Hindlimb muscle (tissue), 1 donor: ENCODE measurements around the gene ANKRD17. TPM values are rescaled to one million over a fixed set of nuclear protein-coding genes. Genes with fewer than 3 reads are reported as not detected.
"Not testable (repeated sequence)": the region's sequence is repeated elsewhere in the genome, so short reads cannot be mapped to it uniquely, and the experiment has no call there.

Source experiments
- DNase-seq: peaks from one replicate; pipeline ENCODE4 v3.0.0-alpha.2; 2013
- polyA plus RNA-seq: library from polyadenylated mRNA; unstranded; fragments of 120-200 nt; gene quantifications from one replicate; pipeline ENCODE4 v1.2.1, GENCODE V29; 2013; ENCODE audit not compliant: insufficient read length

Gene ANKRD17, protein sequence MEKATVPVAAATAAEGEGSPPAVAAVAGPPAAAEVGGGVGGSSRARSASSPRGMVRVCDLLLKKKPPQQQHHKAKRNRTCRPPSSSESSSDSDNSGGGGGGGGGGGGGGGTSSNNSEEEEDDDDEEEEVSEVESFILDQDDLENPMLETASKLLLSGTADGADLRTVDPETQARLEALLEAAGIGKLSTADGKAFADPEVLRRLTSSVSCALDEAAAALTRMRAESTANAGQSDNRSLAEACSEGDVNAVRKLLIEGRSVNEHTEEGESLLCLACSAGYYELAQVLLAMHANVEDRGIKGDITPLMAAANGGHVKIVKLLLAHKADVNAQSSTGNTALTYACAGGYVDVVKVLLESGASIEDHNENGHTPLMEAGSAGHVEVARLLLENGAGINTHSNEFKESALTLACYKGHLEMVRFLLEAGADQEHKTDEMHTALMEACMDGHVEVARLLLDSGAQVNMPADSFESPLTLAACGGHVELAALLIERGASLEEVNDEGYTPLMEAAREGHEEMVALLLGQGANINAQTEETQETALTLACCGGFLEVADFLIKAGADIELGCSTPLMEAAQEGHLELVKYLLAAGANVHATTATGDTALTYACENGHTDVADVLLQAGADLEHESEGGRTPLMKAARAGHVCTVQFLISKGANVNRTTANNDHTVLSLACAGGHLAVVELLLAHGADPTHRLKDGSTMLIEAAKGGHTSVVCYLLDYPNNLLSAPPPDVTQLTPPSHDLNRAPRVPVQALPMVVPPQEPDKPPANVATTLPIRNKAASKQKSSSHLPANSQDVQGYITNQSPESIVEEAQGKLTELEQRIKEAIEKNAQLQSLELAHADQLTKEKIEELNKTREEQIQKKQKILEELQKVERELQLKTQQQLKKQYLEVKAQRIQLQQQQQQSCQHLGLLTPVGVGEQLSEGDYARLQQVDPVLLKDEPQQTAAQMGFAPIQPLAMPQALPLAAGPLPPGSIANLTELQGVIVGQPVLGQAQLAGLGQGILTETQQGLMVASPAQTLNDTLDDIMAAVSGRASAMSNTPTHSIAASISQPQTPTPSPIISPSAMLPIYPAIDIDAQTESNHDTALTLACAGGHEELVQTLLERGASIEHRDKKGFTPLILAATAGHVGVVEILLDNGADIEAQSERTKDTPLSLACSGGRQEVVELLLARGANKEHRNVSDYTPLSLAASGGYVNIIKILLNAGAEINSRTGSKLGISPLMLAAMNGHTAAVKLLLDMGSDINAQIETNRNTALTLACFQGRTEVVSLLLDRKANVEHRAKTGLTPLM (N-terminal part only)
- 48.1 TPM for polyA plus RNA-seq

DNA sequence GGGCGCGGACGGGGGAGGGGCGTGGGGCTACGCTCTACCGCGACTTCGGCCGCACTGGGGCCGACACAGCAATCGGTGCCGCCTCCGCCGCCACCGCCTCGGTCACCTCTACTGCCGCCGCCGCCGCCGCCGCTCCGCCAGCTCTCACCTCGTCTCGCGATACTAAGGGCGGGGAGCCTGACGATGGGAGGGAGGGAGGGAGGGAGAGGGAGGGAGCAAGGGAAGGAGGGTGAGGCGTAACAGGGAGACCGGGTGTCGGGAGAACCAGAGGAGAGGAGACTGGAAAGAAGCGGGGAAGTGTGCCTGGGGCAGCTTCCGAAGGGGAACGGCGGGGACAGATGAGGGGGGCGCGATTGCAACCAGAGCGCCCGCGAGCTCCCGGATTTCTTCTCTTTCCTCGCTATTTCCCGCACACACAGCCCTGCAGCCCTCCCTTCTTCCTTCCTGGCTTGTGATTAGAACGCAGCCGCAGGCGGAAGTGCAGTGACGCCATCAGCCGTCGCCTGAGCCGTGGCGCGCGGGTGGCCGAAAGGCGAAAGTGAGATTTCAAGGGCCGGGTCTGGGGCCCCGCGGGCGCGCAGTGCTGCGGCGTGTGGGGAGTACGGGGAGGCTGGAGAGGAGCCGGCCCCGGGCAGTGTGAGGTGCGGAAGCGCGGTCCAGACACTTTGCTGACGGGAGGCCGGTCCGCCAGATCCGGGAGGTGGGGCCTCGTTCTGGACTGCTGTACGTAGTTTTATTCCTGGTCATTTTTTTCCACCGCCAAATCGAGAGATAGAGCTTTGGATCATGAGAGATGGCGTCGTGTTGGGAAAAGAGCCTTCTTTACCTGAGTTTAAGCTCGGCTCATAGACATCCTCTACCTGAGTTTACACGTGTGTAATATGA is at the start of gene ANKRD17:
Gene ANKRD17, minus strand, starts transcription at position 113 of the 885 bp plus-strand sequence. CDS start 130 bp downstream, outside the sequence.
- DNase-seq = peak; percentile 95

DNA sequence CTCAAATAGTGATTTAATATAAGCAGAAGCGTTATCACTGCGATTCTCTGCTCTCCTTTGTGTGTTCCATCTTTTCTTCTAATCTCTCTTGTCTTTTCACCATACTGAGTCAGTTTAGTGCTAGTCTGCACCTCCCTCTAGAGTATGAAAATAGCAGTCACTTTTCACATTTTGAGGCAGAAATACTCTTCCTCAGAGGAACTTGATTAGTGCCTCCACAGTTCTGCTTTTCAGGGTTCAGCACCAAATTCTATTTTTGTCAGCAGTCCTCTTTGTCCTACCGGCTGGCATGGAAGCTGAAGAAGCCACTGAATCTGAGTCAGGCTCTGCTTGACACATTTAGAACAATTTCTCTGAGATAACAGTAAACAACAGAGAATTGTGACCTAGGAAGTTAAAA is 49.7 kb upstream of the ANKRD17 start:
- DNase-seq = no peak

DNA sequence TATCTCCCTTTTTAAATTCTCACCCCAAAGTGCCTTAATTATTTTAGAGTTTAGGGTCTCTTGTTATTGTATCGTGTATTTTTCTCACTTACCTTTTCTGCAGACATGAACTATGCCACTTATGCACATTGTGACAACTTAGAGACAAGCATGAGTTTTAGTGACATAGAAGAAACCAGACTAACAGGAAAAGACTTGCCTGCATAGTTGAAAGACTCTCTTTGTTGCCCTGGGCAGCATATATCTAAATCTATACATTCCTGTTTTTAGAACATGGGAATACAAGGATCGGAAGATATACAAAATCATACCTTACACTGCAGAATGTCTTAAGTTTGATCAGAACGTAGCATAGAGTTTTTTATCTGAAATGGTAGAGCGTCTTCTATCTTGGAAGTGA is 45.1 kb upstream of the ANKRD17 start:
- DNase-seq = no peak

DNA sequence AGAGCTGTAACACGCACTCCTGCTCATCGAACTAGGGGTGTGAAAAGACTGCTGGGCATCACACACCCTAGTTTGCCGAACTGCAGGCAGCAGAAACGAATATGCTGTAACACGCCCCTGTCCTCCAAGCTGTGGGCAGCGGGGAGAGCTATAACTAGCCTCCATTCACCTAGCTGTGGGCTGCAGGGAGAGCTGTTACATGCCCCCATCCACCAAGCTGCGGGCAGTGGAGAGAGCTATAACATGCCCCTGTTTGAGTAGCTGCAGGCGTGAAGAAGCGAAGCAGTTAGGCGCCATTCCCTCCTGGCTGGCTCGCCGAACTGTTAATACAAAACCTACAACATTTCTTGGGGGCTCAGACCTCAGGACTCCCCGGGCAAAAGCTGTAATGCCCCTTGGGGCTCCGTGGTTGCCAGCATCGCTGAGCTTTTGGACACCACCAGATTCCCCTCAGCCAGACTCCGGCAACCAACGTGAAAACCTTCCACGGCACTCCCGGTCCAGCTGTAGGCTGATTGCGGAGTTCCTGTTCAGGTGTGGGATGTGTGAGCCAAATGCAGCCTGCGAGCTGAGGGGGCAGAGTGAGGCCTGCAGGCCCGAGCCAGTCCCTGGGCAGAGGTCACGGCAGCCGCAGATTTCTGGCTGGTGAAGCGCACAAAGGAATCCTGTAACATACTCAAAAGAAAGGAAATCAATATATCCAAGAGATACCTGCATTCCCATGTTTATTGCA is 41.1 kb upstream of the ANKRD17 start:
- no peak for DNase-seq

DNA sequence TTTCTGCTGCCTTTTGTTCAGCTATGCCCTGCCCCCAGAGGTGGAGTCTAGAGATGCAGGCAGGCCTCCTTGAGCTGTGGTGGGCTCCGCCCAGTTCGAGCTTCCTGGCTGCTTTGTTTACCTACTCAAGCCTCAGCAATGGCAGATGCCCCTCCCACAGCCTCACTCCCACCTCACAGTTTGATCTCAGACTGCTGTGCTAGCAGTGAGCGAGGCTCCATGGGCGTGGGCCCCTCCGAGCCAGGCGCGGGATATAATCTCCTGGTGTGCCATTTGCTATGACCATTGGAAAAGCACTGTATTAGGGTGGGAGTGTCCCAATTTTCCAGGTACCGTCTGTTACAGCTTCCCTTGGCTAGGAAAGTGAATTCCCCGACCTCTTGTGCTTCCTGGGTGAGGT is 34.1 kb upstream of the ANKRD17 start:
- DNase-seq = not testable (repeated sequence)

DNA sequence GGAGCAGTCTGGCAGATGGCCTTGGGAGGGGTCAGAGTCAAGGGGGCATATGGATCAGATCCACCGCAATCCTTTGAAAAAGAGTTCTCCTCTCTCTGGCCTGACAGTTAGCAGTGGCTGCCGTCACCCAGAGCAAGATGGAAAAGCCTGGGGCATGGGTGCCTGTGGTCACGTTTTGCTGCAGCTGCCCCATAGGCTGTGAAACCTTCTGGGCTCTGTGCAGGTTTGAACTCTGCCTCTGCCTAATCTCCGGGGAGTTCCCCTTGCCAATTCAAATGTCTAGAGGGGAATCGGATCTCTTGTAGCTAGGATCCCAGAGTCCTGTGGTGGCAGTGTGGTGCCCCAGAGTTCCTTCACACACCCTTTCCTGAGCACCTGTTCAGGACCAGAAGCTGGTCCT is 23.4 kb upstream of the ANKRD17 start:
- DNase-seq = no peak

DNA sequence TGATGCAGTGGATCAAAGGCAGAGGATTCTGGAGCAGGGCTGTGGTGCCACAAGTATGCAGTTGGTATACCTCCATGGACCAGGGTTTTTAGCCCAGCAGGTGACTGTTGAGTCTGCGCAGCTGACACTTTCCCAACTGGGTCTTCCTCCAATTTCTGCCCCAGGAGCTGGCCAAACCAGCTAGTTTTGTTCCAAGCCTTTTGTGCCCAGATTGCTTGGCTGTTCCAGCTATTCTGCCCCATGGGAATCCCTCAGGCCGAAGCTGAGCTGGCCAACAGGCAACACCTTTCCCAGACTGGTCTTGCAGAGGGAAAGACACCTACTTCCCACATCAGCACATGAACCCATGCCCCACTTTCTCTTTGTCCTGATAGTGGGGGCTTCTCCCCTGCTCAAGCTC is 22.8 kb upstream of the ANKRD17 start:
- no peak for DNase-seq

DNA sequence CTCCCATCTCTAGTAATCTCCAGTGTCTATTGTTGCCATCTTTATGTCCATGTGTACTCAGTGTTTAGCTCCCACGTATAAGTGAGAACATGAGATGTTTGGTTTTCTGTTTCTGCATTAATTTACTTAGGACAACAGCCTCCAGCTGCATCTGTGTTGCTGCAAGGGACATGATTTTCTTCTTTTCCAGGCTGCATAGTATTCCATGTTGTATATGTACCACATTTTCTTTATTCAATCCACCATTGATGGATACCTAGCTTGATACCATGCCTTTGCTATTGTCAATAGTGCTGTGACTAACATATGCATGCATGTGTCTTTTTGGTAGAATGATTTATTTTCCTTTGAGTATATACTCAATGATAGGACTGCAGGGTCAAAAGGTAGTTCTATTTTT is 18.6 kb upstream of the ANKRD17 start:
- no peak for DNase-seq

DNA sequence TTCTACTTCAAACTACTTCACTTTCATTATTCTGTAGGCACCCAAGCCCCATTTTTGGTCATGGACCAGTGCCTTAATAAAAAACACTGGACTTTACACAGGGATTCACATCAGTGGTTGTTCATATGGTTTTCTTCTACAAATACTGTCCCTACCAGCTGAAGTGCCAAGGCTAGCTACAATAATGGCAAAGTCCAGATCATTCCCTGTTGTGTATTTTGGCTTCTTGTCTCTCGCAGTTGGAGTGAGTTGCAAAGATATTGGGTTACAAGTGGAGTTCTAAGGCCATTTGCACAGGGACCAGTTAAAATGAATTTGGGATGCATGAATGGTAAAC is 16.7 kb upstream of the ANKRD17 start:
- no peak for DNase-seq

DNA sequence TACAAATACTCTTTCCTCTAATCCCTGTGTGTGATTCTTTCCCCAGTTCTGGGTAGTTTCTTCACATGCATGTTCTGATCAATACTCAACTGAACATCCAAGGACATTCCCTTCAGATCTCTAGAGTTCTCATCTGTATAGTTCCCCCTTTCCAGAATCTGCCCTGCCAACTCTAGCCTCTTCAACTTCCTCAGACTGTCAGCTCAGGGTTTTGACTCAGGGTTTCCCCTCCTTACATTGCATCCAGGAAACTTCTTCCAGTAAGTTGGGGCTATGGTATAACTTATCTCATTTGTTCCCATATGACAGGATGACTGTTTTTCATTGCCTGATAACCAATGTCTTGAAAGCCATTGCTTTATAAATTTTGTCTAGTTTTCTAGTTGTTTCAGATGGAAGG is 14.2 kb upstream of the ANKRD17 start:
- DNase-seq = no peak

DNA sequence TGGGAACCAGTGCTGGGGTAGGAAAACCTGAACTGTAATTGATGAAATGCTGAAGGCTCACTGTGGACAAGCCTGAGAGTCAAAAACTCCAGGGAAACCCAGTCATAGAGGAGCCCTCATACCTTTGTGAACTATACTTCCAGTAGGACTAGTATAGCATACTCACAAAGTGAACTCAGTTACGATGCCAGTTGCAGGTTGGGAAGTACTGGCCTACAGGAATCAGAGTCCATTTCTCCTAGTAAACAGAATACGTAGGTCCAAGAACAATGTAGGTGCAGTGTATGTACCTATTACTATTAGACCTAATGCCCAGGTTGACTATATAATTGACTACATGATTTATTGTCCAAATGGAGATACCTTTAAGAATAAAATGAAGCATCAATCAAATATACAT is 8.5 kb upstream of the ANKRD17 start:
- DNase-seq = no peak

DNA sequence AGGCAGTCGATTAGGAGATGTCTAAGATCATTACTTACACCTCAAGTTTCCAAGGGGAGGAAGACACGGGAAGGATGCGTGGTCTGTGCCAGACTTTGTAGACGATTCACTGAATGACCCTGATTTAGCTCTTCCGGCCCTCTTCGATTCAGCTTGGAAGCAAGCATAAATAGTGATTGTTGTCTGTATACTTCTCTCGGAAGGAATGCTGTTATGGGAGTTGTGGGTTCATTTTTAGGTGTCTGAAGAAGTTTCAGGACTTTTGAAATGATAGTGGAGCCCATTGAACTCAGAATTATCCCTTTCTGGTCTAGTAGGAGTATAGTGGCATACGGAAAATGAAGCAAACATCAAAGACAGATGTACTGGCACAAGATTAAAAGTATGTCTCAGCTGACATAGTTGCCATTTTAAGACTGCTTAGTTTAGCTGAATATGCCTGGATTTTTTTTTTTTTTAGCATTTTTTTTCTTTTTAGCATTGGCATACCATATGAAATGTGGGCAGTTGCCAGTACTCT is 1.0 kb upstream of the ANKRD17 start:
- no peak for DNase-seq

DNA sequence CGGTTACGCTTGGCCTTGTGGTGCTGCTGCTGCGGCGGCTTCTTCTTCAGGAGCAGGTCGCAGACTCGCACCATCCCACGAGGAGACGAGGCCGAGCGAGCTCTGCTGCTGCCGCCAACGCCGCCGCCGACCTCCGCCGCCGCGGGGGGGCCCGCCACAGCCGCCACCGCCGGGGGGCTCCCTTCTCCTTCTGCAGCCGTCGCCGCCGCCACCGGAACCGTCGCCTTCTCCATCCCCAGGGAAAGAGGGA is 237 bp downstream of the ANKRD17 start:
- DNase-seq = no peak

DNA sequence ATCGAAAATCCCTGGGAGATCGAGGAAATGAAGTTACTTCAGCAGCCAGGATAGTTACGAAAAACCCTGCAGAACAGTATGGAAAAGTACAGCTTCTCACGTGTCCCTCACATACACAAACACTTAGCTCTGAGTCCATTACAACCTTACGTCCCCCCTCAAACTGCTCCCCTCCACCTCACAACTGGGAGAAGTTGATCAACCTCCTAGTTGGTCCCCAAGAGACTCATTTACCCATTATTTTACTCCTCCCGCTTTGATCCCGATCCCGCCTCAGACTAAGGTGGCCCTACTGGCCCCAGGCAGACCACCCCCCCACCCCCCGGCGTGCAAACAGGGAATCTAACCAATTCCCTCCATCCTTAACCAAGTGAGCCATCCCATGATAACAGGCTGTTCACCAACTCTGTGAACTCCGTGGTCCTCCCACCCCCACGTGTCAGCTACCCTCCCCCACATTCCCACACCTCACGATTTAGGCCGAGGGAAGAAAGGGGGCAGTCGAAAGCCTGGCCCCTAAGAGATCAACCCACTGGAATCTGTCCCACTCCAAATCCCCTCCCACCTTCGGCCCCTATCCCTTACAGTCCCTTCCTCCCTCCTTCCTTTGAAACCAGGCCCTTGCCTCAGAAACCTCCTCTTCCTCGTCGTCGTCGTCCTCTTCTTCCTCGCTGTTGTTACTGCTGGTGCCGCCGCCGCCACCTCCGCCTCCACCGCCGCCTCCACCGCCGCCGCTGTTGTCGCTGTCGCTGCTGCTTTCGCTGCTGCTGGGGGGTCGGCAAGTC is 755 bp downstream of the ANKRD17 start:
- DNase-seq = peak; percentile 77

DNA sequence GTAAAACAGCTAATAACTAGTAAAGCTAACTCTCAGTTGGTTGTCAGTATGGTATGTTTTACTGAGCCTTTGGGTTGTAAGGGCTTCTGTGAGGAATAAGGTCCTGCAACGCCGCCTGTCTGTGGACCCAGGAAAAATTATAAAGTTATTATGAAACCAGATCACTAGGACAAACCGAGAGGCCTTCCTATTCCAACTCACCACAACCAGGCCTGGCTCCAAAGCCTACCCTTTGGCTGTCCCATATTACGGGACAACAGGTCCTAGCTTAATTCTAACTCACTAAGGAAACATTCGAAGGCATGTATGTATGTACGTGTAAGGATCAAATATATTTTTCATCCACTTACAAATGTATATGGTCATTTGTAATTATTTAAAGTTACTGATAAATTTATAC is 1.4 kb downstream of the ANKRD17 start:
- DNase-seq = peak; percentile 82

DNA sequence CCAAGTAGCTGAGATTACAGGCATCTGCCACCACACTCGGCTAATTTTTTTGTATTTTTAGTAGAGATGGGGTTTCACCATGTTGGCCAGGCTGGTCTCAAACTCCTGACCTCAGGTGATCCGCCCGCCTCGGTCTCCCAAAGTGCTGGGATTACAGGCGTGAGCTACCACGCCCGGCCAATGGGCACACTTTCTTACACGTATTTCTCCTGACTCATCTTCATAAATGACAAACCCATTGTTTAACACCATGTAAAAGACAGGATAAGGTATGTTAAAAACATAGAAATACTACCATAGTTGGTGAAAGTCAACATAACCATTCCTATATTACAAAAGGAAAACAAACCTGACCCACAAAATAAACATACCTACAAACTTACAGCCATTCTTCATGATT is 2.8 kb downstream of the ANKRD17 start:
- DNase-seq = not testable (repeated sequence)

DNA sequence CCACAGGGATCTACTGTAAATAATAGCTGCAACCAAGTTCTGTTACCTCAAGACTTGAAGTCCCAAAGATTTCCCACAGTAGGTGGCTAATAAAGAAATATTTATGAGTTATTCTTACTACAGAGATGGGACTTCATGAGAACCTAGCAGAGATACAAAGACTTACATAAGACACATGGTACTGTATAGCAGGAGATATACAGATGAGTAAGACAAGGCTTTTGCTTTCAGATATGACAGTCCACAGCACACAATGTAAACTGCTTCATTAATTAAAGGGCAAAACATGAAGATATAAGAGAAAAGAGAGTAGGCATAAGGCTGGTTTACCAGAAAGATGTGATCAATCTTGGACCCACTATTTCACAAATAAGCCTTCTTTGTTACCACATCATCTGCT is 6.6 kb downstream of the ANKRD17 start:
- no peak for DNase-seq

DNA sequence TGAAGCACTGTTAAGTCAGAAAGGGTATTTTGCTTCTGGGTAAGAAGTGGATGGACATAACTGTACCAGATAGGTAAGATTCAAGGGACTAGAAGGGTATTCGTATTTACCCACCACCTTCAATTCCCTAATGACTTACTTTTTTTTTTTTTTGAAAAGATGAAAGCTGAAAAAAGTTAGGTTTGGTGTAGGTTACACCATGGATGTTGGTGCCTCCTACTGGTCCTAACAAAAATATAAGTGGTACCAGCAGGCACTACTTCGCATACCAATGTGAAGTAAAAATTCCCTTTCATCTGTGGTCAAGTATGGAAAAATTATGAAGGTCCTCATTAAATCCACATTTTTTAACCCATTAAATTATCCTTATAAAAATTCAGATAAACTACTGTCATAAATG is 7.2 kb downstream of the ANKRD17 start:
- no peak for DNase-seq

DNA sequence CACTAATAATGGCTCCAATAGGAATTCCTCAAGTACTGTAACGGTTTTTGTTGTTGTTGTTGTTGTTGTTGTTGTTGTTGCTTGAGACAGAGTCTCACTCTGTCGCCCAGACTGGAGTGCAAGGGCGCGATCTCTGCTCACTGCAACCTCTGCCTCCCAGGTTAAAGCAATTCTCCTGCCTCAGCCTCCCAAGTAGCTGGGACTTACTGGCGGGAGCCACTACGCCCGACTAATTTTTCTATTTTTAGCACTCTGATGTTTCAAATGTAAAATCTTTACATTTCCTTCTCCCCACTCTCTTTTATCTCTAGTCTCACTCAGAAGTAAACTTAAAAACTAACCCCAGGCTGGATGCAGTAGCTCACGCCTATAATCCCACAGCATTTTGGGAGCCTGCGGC is 8.0 kb downstream of the ANKRD17 start:
- DNase-seq = no peak

DNA sequence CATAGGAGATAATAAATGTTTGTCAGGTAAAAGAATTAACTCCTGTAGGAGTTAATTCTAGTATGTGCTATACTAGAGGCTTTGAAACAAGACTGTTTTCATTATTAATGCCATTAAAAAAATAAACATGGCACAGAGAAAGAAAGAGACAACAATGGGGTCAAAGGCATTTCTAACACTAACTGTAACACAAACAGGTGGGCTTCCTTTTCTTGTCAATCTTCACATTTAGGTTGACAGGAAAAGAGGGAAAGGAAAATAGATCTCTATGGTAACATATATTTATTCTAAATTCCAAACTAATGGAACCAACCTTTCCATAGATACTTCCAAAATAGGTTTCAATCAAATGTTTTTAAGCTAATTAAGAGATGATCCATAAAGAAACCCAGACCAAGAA is 9.8 kb downstream of the ANKRD17 start:
- DNase-seq = no peak
